Measurements from ENCODE around the gene RGS12.

DNA sequence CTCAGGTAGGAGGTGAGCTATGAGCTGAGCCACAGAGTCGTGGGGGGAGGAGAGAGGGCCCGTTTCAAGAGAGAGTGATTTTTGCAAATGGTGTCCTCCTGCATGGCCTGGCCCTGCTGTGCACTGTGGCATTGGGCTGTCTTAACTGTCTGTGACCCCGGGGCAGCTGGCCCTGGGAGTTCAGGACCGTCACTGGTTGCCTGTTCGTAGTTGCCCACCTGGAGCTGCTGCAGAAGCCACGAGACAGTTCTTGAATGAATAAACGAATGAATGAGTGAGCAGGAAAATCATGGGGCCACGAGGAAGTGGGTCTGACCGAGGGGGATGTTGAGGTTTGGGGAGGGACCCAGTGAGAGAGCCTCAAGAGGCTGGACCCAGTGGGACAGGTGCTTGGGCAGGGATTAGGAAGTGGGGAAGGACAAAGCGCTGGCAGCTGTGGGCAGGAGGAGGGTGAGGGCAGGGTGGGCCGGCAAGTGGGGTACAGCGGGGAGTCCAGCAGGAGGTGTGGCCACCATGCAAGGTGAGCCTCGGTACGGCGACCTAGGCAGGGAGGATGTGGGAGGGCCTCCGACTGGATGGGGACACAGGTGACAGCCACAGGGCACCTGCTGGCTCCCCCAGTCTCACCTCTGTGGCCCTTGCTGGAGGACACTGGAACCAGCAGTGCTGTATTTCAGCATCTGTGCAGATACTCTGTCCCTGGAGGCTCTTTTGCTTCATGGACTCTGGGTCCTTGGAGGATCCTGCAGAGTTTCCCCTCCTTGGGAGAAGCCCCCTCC is 10.2 kb downstream of the RGS12 start:
- no peak for TF ChIP-seq EZH2 (IDR thresholded peaks at IDR 0.05; ENCODE audit: borderline replicate concordance, low read length)
- TF ChIP-seq, protein P1, sequence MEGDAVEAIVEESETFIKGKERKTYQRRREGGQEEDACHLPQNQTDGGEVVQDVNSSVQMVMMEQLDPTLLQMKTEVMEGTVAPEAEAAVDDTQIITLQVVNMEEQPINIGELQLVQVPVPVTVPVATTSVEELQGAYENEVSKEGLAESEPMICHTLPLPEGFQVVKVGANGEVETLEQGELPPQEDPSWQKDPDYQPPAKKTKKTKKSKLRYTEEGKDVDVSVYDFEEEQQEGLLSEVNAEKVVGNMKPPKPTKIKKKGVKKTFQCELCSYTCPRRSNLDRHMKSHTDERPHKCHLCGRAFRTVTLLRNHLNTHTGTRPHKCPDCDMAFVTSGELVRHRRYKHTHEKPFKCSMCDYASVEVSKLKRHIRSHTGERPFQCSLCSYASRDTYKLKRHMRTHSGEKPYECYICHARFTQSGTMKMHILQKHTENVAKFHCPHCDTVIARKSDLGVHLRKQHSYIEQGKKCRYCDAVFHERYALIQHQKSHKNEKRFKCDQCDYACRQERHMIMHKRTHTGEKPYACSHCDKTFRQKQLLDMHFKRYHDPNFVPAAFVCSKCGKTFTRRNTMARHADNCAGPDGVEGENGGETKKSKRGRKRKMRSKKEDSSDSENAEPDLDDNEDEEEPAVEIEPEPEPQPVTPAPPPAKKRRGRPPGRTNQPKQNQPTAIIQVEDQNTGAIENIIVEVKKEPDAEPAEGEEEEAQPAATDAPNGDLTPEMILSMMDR (conservative IDR thresholded peaks at IDR 0.05 in 1 of 2, IDR thresholded peaks at IDR 0.05 in 1 of 2; ENCODE audit: extremely low read depth in 1 of 2, insufficient read depth in 1 of 2, low read depth in 1 of 2, low read length in 2 of 2) = no peak

Data from mammary epithelial cell (primary cell).